ENCODE data around the gene COP1.
"Not testable (repeated sequence)": the region's sequence is repeated elsewhere in the genome, so short reads cannot be mapped to it uniquely, and the experiment has no call there.

Gene COP1

DNA sequence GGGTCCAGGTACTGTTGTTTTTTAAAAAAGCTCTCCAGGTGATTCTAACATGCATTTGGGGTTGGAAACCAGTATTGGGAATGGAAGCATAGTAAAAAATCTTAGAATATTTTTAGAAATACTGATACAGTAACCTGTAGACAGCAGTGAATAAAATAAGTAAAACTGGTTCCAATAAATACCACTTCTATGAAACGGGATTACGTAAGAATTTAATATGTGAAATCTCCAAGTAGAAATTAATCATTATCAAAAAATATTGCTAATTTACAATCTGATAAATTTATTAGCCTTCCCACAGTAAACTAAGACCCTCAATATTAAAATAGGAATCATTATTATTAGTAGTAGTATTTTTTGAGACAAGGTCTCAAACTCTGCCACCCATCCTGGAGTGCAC, 177.5 kb downstream of the COP1 start:
- Histone ChIP-seq H3K27me3 (replicated peaks; ENCODE audit: control insufficient read depth, insufficient read depth, low read length, poor library complexity, severe bottlenecking) (no peaks in the 10 kb centered on the region), H3K27ac (ENCODE audit: insufficient read depth, low read length, poor library complexity, severe bottlenecking) (no peak overlapping the region), H3K4me3 (ENCODE audit: insufficient read depth, low read depth, low read length, poor library complexity, severe bottlenecking) (no peak overlapping the region), H3K9me3 (ENCODE audit: control insufficient read depth, low read length) (no peaks in the 10 kb centered on the region), H3K36me3 (ENCODE audit: control insufficient read depth, insufficient read depth, low read length) (peaks cover 12% of the 10 kb centered on the region), H3K4me1 (ENCODE audit: control insufficient read depth, insufficient read depth, low read length, poor library complexity, severe bottlenecking) (no peaks in the 10 kb centered on the region)
- no peak for DNase-seq

DNA sequence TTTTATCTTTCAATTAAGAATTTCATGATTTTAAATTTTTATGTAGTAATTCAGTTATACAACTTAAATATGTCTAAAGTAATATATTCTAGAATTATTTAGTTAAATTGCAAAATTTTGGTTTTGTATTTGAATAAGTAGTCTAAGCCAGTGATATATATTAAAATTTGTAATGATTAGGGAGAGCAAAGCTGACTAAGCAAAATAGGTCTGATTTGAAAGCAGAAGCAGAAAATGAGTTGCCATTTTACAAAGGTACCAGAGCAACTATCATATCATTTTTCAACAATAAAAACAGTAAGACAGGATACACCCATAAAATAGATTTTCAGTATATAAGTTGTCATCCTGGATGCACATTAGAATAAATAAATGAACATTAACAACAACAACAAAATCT, 177.9 kb downstream of the COP1 start:
- no peaks in the 10 kb centered on the region for H3K9me3 ChIP-seq (ENCODE audit: control insufficient read depth, low read length)
- no peak for DNase-seq
- H3K4me3 ChIP-seq (ENCODE audit: insufficient read depth, low read depth, low read length, poor library complexity, severe bottlenecking): no peak overlapping the region
- no peak overlapping the region for H3K27ac ChIP-seq (ENCODE audit: insufficient read depth, low read length, poor library complexity, severe bottlenecking)
- H3K36me3 ChIP-seq (ENCODE audit: control insufficient read depth, insufficient read depth, low read length): peaks cover 12% of the 10 kb centered on the region
- H3K4me1 ChIP-seq (ENCODE audit: control insufficient read depth, insufficient read depth, low read length, poor library complexity, severe bottlenecking): no peaks in the 10 kb centered on the region
- H3K27me3 ChIP-seq (replicated peaks; ENCODE audit: control insufficient read depth, insufficient read depth, low read length, poor library complexity, severe bottlenecking): no peaks in the 10 kb centered on the region

DNA sequence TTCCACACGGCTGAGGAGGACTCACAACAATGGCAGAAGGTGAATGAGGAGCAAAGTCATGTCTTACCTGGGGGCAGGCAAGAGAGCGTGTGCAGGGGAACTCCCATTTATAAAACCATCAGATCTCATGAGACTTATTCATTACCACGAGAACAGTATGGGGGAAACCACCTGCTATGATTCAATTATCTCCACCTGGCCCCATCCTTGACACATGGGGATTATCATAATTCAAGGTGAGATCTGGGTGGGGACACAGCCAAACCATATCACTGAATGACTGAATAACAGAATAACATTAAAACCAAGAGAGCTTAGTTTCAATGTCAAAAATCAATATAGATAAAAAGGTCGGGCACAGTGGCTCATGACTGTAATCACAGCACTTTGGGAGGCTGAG, 179.2 kb downstream of the COP1 start:
- H3K9me3 ChIP-seq (ENCODE audit: control insufficient read depth, low read length); DNase-seq; H3K4me1 ChIP-seq (ENCODE audit: control insufficient read depth, insufficient read depth, low read length, poor library complexity, severe bottlenecking); H3K27me3 ChIP-seq (replicated peaks; ENCODE audit: control insufficient read depth, insufficient read depth, low read length, poor library complexity, severe bottlenecking); H3K4me3 ChIP-seq (ENCODE audit: insufficient read depth, low read depth, low read length, poor library complexity, severe bottlenecking); H3K27ac ChIP-seq (ENCODE audit: insufficient read depth, low read length, poor library complexity, severe bottlenecking): not testable (repeated sequence)
- H3K36me3 ChIP-seq (ENCODE audit: control insufficient read depth, insufficient read depth, low read length): peaks cover 12% of the 10 kb centered on the region

DNA sequence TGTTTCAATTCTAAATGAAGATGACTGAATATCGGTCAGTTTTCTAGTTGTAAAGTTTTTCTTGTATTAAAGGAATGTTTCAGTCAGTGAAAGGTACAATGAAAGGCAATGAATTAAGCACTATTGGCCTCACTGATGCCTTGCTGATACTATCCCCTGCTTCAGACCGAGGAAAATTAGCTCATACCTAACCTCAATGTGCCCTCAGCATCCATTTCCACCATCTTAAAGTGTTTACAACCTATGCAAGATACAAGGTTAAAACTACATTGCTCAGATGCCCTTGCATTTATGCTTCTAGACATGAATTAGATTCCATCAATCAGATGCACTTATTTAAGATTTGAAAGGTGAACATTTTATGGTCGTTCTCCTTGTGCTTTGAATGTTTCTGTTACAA, 184.5 kb downstream of the COP1 start:
- no peaks in the 10 kb centered on the region for H3K27me3 ChIP-seq (replicated peaks; ENCODE audit: control insufficient read depth, insufficient read depth, low read length, poor library complexity, severe bottlenecking)
- no peak overlapping the region for H3K27ac ChIP-seq (ENCODE audit: insufficient read depth, low read length, poor library complexity, severe bottlenecking)
- no peak overlapping the region for H3K4me3 ChIP-seq (ENCODE audit: insufficient read depth, low read depth, low read length, poor library complexity, severe bottlenecking)
- no peaks in the 10 kb centered on the region for H3K4me1 ChIP-seq (ENCODE audit: control insufficient read depth, insufficient read depth, low read length, poor library complexity, severe bottlenecking)
- H3K36me3 ChIP-seq (ENCODE audit: control insufficient read depth, insufficient read depth, low read length): peaks cover 14% of the 10 kb centered on the region
- DNase-seq: no peak
- H3K9me3 ChIP-seq (ENCODE audit: control insufficient read depth, low read length): no peaks in the 10 kb centered on the region

DNA sequence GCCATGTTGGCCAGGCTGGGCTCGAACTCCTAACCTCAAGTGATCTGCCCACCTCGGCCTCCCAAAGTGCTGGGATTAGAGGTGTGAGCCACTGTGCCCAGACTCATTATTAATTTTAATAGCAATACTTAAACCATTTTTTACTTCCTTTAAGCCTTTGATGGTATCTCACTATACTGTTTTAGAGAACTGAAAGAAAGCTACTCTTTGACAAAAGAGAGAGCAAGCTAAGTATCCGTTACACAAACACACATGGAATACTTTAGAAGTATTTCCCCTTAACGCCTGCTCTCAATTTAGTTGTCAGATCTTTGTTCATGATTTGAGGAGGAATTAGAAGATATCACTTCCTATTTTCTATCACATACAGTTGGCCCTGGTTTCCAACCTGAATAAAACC, 189.4 kb downstream of the COP1 start:
- H3K36me3 ChIP-seq (ENCODE audit: control insufficient read depth, insufficient read depth, low read length): peaks cover 8% of the 10 kb centered on the region
- no peaks in the 10 kb centered on the region for H3K4me1 ChIP-seq (ENCODE audit: control insufficient read depth, insufficient read depth, low read length, poor library complexity, severe bottlenecking)
- no peak for DNase-seq
- no peaks in the 10 kb centered on the region for H3K9me3 ChIP-seq (ENCODE audit: control insufficient read depth, low read length)
- no peak overlapping the region for H3K4me3 ChIP-seq (ENCODE audit: insufficient read depth, low read depth, low read length, poor library complexity, severe bottlenecking)
- no peak overlapping the region for H3K27ac ChIP-seq (ENCODE audit: insufficient read depth, low read length, poor library complexity, severe bottlenecking)
- H3K27me3 ChIP-seq (replicated peaks; ENCODE audit: control insufficient read depth, insufficient read depth, low read length, poor library complexity, severe bottlenecking): no peaks in the 10 kb centered on the region

DNA sequence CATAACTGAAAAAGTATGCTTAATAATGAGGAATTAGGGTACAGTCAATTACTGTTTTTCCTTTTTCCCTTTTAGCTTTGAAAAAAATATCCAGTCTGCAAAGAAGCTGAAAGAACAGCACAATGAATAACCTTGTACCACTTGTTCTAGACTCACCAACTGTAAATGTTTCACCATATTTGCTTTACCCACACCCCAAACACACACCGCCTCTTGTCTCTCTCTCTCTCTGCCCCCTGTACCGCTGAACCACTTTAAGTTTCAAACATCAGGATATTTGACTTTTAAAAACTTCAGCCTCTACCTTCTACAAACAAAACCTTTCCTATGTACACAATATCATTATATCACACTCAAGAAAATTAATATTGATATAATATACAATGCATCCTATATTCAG, 197.1 kb downstream of the COP1 start:
- Histone ChIP-seq H3K36me3 (ENCODE audit: control insufficient read depth, insufficient read depth, low read length) (peaks cover 13% of the 10 kb centered on the region), H3K27me3 (replicated peaks; ENCODE audit: control insufficient read depth, insufficient read depth, low read length, poor library complexity, severe bottlenecking) (no peaks in the 10 kb centered on the region), H3K4me3 (ENCODE audit: insufficient read depth, low read depth, low read length, poor library complexity, severe bottlenecking) (no peak overlapping the region), H3K27ac (ENCODE audit: insufficient read depth, low read length, poor library complexity, severe bottlenecking) (no peak overlapping the region), H3K9me3 (ENCODE audit: control insufficient read depth, low read length) (no peaks in the 10 kb centered on the region), H3K4me1 (ENCODE audit: control insufficient read depth, insufficient read depth, low read length, poor library complexity, severe bottlenecking) (no peaks in the 10 kb centered on the region)
- DNase-seq: no peak

DNA sequence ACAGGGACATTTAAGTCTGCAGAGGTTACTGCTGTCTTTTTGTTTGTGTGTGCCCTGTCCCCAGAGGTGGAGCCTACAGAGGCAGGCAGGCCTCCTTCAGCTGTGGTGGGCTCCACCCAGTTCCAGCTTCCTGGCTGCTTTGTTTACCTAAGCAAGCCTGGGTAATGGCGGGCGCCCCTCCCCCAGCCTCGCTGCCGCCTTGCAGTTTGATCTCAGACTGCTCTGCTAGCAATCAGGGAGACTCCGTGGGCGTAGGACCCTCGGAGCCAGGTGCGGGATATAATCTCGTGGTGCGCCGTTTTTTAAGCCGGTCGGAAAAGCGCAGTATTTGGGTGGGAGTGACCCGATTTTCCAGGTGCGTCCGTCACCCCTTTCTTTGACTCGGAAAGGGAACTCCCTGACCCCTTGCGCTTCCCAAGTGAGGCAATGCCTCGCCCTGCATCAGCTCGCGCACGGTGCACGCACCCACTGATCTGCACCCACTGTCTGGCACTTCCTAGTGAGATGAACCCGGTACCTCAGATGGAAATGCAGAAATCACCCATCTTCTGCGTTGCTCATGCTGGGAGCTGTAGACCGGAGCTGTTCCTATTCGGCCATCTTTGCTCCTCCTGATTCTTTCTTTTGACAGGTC, 199.2 kb downstream of the COP1 start:
- not testable (repeated sequence) for H3K9me3 ChIP-seq (ENCODE audit: control insufficient read depth, low read length); H3K4me3 ChIP-seq (ENCODE audit: insufficient read depth, low read depth, low read length, poor library complexity, severe bottlenecking); H3K36me3 ChIP-seq (ENCODE audit: control insufficient read depth, insufficient read depth, low read length); H3K27me3 ChIP-seq (replicated peaks; ENCODE audit: control insufficient read depth, insufficient read depth, low read length, poor library complexity, severe bottlenecking); H3K4me1 ChIP-seq (ENCODE audit: control insufficient read depth, insufficient read depth, low read length, poor library complexity, severe bottlenecking); H3K27ac ChIP-seq (ENCODE audit: insufficient read depth, low read length, poor library complexity, severe bottlenecking); DNase-seq

DNA sequence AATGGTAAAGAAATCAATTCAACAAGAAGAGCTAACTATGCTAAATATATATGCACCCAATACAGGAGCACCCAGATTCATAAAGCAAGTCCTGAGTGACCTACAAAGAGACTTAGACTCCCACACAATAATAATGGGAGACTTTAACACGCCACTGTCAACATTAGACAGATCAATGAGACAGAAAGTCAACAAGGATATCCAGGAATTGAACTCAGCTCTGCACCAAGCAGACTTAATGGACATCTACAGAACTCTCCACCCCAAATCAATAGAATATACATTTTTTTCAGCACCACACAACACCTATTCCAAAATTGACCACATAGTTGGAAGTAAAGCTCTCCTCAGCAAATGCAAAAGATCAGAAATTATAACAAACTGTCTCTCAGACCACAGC, 212.4 kb downstream of the COP1 start:
- not testable (repeated sequence) for H3K36me3 ChIP-seq (ENCODE audit: control insufficient read depth, insufficient read depth, low read length); H3K9me3 ChIP-seq (ENCODE audit: control insufficient read depth, low read length); H3K27me3 ChIP-seq (replicated peaks; ENCODE audit: control insufficient read depth, insufficient read depth, low read length, poor library complexity, severe bottlenecking); H3K27ac ChIP-seq (ENCODE audit: insufficient read depth, low read length, poor library complexity, severe bottlenecking); H3K4me3 ChIP-seq (ENCODE audit: insufficient read depth, low read depth, low read length, poor library complexity, severe bottlenecking); H3K4me1 ChIP-seq (ENCODE audit: control insufficient read depth, insufficient read depth, low read length, poor library complexity, severe bottlenecking); DNase-seq

DNA sequence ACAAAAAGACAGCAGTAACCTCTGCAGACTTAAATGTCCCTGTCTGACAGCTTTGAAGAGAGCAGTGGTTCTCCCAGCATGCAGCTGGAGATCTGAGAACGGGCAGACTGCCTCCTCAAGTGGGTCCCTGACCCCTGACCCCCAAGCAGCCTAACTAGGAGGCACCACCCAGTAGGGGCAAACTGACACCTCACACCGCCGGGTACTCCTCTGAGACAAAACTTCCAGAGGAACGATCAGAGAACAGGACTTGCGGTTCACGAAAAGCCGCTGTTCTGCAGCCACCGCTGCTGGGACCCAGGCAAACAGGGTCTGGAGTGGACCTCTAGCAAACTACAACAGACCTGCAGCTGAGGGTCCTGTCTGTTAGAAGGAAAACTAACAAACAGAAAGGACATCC, 214.3 kb downstream of the COP1 start:
- H3K4me3 ChIP-seq (ENCODE audit: insufficient read depth, low read depth, low read length, poor library complexity, severe bottlenecking); H3K27me3 ChIP-seq (replicated peaks; ENCODE audit: control insufficient read depth, insufficient read depth, low read length, poor library complexity, severe bottlenecking); DNase-seq; H3K27ac ChIP-seq (ENCODE audit: insufficient read depth, low read length, poor library complexity, severe bottlenecking); H3K36me3 ChIP-seq (ENCODE audit: control insufficient read depth, insufficient read depth, low read length); H3K9me3 ChIP-seq (ENCODE audit: control insufficient read depth, low read length); H3K4me1 ChIP-seq (ENCODE audit: control insufficient read depth, insufficient read depth, low read length, poor library complexity, severe bottlenecking): not testable (repeated sequence)

DNA sequence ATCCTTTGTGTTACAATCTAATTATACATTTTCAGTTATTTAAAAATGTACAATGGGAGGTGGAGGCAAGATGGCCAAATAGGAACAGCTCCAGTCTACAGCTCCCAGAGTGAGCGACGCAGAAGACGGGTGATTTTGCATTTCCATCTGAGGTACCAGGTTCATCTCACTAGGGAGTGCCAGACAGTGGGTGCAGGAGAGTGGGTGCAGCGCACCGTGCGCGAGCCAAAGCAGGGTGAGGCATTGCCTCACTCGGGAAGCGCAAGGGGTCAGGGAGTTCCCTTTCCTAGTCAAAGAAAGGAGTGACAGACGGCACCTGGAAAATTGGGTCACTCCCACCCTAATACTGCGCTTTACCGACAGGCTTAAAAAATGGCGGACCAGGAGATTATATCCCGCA, 214.9 kb downstream of the COP1 start:
- H3K4me3 ChIP-seq (ENCODE audit: insufficient read depth, low read depth, low read length, poor library complexity, severe bottlenecking); H3K36me3 ChIP-seq (ENCODE audit: control insufficient read depth, insufficient read depth, low read length); DNase-seq; H3K27ac ChIP-seq (ENCODE audit: insufficient read depth, low read length, poor library complexity, severe bottlenecking); H3K27me3 ChIP-seq (replicated peaks; ENCODE audit: control insufficient read depth, insufficient read depth, low read length, poor library complexity, severe bottlenecking); H3K4me1 ChIP-seq (ENCODE audit: control insufficient read depth, insufficient read depth, low read length, poor library complexity, severe bottlenecking); H3K9me3 ChIP-seq (ENCODE audit: control insufficient read depth, low read length): not testable (repeated sequence)

DNA sequence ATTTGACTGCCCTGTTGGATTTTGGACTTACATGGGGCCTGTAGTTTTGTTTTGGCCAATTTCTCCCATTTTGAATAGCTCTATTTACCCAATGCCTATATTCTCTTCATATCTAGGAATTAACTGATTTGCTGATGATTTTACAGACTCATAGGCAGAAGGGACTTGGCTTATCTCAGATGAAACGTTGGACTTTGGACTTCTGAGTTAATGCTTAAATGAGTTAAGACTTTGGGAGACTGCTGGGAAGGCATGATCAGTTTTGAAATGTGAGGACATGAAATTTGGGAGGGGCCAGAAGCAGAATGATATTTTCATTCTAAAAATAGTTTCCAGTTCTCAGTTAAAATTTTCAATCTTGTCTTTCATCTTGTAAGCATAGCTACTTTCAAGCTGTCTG, 222.3 kb downstream of the COP1 start:
- Histone ChIP-seq H3K27me3 (replicated peaks; ENCODE audit: control insufficient read depth, insufficient read depth, low read length, poor library complexity, severe bottlenecking) (no peaks in the 10 kb centered on the region), H3K27ac (ENCODE audit: insufficient read depth, low read length, poor library complexity, severe bottlenecking) (no peak overlapping the region), H3K9me3 (ENCODE audit: control insufficient read depth, low read length) (no peaks in the 10 kb centered on the region), H3K4me1 (ENCODE audit: control insufficient read depth, insufficient read depth, low read length, poor library complexity, severe bottlenecking) (no peaks in the 10 kb centered on the region), H3K4me3 (ENCODE audit: insufficient read depth, low read depth, low read length, poor library complexity, severe bottlenecking) (no peak overlapping the region), H3K36me3 (ENCODE audit: control insufficient read depth, insufficient read depth, low read length) (peaks cover 50% of the 10 kb centered on the region)
- no peak for DNase-seq

Data from effector memory CD4-positive, alpha-beta T cell (primary cell).